Subcutaneous adipose tissue (tissue), 4 donors: ENCODE results near the gene DLGAP1. TPM values are rescaled to one million over a fixed set of nuclear protein-coding genes. Genes with fewer than 3 reads are reported as not detected.

Experiments
- total RNA-seq, 4 donors: library from RNA; depleted of rRNA; stranded (reverse); fragments of >200 nt; gene quantifications; one replicate each; pipeline ENCODE4 v1.1.0, GENCODE V29; 2016
- TF ChIP-seq, protein P1 (sequence below): fragments of 450-650 bp; IDR thresholded peaks from one replicate; pipeline ENCODE4 v1.5.1; 2016; ENCODE audit warnings: low read depth, mild to moderate bottlenecking, control low read depth, antibody characterized with exemption, moderate library complexity

DLGAP1 gene
- total RNA-seq, 4 donors from 2014 or later: 0.44 to 3.3 (median 0.99) TPM

DNA sequence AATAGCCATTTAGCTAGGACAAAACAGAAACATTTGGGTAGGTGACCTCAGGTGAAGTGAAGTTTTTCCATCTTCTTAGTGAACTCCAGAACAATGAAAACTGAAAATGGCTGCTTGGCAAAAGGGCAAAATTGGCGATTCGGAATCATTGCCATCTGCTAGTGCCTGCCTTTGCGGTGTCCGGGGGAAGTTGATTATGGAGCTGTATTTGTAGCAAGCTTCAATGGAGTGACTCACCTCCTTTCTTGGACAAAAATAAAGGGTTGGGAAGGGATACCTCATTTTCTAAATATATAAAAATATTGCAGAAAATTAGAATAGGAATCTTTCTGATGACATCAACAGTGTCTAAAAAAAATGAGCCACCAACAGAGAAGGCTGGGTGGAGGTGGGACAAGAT, 544.6 kb downstream of the DLGAP1 start:
- TF ChIP-seq, protein P1, sequence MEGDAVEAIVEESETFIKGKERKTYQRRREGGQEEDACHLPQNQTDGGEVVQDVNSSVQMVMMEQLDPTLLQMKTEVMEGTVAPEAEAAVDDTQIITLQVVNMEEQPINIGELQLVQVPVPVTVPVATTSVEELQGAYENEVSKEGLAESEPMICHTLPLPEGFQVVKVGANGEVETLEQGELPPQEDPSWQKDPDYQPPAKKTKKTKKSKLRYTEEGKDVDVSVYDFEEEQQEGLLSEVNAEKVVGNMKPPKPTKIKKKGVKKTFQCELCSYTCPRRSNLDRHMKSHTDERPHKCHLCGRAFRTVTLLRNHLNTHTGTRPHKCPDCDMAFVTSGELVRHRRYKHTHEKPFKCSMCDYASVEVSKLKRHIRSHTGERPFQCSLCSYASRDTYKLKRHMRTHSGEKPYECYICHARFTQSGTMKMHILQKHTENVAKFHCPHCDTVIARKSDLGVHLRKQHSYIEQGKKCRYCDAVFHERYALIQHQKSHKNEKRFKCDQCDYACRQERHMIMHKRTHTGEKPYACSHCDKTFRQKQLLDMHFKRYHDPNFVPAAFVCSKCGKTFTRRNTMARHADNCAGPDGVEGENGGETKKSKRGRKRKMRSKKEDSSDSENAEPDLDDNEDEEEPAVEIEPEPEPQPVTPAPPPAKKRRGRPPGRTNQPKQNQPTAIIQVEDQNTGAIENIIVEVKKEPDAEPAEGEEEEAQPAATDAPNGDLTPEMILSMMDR: no peak

DNA sequence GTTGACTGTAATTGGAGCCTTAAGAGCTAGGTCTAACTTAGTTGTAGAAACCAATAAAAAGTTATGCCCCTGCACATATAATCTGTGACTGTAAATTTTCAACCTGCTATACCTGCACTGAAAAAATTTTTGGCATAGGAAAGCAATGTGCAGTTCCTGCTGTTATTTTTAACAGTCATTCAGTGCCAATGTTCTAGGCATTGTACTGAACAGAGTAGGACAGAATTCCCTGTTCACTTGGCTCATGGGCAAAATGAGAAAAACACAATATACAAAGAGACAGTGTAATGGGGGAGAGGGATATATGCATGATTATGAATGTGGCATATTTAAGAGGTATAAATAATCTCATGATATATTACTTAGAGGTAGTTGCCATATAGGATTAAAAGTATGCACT, 547.2 kb downstream of the DLGAP1 start:
- TF ChIP-seq, protein P1: no peak

DNA sequence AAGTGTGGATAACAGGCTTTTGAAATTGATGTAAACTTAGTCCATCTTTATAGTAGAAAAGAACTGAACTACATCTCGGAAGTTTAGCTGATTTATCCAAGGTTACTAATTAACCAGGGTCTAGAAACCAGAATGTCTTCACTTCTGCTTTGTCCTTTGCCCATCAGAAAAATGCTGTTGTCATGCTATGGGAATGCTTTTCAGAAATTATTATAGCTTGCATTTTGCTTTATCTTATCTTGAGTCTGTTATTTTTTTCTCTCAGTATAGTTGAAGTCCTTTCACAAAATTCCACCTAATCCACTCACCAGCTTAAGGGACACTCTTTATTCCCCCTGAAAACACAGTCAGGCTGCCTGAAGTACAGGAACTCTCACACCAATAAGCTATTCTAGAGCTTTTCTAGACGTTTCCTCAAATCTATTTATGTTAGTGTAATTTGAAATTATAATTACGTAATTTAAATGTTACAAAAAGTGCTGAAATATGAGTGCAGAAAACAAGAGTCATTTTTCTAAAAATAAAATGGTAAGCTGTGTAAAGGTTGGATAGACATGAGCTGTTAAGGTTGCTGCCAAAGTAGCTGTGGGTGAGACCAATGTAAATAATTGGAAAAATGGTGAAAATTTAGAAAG, 548.9 kb downstream of the DLGAP1 start:
- TF ChIP-seq, protein P1: no peak

DNA sequence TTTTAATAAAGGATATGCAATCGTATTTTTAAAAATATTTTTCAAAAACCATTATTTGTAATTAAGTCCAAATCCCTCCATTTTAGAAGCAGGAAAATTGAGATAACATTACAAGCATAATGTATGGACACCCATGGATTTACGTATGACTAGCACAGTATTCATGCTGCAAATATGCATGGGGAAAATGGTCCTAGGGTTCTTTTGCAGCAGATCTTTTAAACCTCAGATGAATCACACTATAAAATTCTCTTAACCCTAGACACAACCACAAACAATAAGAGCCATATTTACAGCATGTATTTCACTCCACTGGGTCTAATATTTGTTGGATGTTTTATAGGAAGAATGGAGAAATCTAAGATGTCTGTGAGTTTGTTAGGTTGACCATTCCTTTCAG, 551.8 kb downstream of the DLGAP1 start:
- TF ChIP-seq, protein P1: no peak

DNA sequence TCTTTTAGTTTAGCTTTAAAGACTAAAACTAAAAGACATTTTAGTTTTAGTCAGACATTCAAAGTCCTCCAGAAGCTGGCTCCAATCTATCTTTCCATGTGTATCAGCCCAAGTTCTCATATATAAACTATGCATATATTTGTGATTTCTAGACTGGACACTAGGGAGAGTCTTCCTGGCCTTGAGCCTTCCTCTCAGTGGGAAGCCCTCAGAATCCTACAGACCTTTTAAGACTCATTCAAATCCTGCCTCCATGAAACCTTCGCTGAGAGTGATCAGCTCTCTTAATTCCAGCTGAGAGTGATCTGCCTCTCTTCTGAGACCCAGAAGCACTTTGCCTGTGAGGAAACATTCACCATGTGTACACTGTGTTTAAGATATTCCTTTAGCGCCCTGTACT, 552.4 kb downstream of the DLGAP1 start:
- TF ChIP-seq, protein P1: no peak

DNA sequence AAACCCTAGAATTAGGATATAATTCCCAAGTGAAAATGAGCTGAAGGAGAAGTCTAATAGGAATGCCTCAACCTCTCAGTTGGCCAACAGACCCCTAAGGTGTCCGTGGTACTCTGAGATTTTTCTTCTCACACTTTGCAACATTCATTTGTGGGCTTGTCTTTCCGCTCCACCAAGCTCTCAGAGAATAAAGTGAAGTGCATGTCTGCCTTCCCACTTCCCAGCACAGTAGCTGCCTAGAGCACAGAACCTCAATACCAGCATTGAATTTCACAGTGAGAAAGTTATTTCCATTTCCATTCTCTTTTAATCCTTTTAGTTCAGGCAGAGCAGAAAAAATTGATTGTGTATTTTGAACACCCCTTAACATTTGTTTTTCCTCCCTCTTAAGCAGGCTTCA, 553.3 kb downstream of the DLGAP1 start:
- TF ChIP-seq, protein P1: no peak

DNA sequence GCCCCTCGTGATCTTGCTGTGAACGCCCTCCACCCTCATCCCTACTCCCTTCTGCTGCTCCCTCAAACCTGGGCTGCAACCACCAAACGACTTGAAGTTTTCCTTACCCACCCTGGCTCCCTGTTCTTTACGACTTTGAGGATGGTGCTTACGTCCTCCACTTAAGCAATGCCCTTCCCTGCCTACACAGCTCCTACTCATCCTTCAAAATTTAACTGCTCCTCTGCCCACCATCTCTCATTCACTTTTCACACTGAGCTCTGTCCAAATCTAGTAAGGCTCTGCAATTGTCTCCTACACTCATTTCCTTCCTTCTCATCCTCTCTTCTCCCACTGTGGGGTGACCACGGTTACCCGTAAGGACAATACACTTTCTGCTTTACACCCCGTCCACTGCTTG, 554.1 kb downstream of the DLGAP1 start:
- TF ChIP-seq, protein P1: no peak
